ENCODE data around the gene AOPEP.

AOPEP gene

DNA sequence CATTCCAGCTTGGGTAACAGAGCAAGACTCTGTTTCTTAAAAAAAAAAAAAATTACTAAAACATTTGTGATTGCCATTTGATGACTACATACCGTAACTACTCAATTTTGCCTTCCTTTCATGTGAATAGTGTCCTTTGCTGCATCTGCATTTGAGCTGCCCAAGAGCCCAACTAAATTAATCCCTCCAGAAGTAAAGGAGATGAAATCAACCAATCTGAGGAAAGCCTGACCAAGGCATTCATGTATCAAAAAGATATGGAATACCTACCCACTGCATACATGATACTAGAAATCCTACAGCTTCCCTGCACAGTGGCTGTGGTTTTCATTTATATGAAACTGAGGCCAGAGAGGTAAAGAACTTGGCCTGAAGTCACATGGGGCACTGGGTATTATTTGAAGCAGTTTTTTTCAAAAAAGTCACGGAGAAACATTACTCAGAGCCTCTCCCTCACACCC, 177.5 kb downstream of the AOPEP start:
- DNase-seq (ENCODE audit: low read depth) = no peak
- no peak overlapping the region for H3K4me3 ChIP-seq (ENCODE audit: low read depth, low read length)

DNA sequence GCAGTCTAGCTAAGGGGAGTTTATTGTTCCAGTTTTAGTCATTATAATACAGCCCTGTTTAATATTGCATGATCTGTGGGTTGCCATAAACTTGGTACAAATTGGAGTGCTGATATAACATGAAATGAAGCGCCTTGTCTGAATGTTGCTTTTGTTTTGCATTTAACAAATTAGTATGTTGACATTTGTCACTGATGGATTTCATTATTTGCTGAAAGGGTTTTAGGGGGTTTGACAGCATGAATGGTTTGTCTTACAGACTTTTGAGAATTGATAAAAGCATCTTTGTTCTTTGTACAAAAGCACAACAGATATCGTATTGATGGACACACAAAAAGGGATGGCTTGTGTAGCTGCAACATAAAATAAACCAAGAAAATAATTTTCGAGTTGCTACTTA, 178.3 kb downstream of the AOPEP start:
- H3K4me3 ChIP-seq (ENCODE audit: low read depth, low read length) = no peak overlapping the region
- no peak for DNase-seq (ENCODE audit: low read depth)

DNA sequence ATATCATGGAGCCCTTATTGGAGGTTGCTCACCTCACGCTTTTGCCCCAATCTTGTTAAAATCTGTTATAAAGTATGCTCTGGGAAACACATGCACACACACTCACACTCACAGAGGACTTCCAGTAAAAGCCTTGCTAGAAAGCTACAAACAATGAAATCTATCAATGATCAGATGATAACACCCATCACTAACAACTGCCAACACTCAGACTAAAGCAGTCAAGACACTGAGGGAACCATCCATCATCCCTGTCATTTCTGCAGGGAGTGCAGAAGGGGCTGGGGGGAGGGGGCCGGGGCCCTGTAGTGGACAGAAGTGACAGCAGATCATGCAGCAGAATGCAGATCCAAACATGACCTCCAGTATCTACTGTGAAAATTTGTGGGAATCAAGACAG, 179.1 kb downstream of the AOPEP start:
- DNase-seq (ENCODE audit: low read depth) = no peak
- no peak overlapping the region for H3K4me3 ChIP-seq (ENCODE audit: low read depth, low read length)

DNA sequence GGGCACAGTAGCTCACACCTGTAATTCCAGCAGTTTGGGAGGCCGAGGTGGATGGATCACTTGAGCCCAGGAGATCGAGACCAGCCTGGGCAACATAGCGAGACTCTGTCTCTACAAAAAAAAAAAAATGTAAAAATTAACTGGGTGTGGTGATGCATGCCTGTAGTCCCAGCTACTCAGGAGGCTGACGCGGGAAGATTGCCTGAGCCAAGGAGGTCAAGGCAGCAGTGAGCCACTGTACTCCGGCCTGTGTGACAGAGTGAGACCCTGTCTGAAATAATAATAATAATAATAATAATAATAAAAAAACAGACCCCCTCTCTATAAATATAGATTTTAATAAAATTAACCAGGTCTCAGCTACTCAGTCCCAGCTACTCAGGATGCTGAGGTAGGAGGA, 179.7 kb downstream of the AOPEP start:
- no peak for DNase-seq (ENCODE audit: low read depth)
- H3K4me3 ChIP-seq (ENCODE audit: low read depth, low read length) = no peak overlapping the region

DNA sequence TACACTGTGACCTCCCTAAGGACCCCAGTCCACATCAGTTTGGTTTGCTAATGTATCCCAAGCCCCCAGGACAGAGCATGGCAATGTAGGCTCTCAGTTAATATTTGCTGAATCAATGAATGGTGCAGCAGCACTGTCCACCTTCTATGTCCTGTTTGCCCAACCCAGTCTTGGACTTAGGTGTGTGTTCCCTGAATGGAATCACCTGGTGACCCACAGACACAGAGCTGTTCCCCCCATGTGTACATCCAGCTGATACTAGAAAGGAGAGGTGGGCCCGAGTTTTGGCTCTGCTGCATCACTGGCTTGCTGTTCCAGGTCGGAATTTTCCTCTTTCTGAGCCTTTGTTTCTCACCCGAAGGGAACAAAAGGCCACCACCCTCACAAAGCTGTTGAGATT, 180.2 kb downstream of the AOPEP start:
- no peak overlapping the region for H3K4me3 ChIP-seq (ENCODE audit: low read depth, low read length)
- DNase-seq (ENCODE audit: low read depth) = no peak

DNA sequence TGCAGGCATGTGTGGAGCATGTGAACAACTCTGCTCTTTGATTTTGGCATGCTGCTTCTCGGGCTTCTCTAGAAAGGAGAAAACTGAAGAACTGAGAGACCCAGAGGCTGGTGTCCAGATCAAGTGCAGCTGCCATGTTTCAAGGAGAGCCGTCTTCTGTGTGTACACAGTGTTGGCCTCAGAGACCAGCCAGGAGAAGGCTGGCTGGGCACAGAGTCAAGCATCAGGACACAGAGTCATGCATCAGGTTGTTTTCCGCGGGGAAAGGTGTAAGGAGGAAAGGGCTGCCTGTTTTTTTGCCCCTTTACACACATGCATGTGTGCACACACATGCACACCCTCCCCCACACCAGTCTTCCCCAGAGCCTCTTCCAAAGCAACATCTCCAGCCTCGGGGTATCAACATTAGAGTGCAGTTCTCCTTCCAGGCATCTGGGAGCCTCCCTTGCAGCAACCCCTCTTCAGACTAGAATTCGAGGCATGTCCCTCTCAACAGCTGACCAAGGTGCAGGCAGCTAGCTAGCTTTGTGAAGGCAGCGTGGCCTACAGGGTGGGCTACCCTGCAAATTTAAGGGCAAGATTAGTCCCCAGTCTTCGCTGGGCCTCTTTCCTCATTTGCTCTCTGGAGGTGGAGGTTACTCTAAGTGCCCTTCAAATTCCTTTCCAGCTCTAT, 180.9 kb downstream of the AOPEP start:
- no peak overlapping the region for H3K4me3 ChIP-seq (ENCODE audit: low read depth, low read length)

GRCh38 chr9:94908011-94908563, 181.6 kb downstream of the AOPEP start:
- DNase-seq (ENCODE audit: low read depth) = peak; percentile 58
- no peak overlapping the region for H3K4me3 ChIP-seq (ENCODE audit: low read depth, low read length)

More for the DNA sequence above, 180.9 kb downstream of the AOPEP start:
- no peak for DNase-seq (ENCODE audit: low read depth)

GRCh38 chr9:94908583-94909249, 182.2 kb downstream of the AOPEP start:
- no peak overlapping the region for H3K4me3 ChIP-seq (ENCODE audit: low read depth, low read length)
- no peak for DNase-seq (ENCODE audit: low read depth)

- no peak for DNase-seq (ENCODE audit: low read depth)
- no peak overlapping the region for H3K4me3 ChIP-seq (ENCODE audit: low read depth, low read length)
Observed at GRCh38 chr9:94909250-94909894, 182.9 kb downstream of the AOPEP start.

- H3K4me3 ChIP-seq (ENCODE audit: low read depth, low read length) = no peak overlapping the region
- DNase-seq (ENCODE audit: low read depth) = no peak
Observed at GRCh38 chr9:94909965-94910730, 183.6 kb downstream of the AOPEP start.

GRCh38 chr9:94911211-94911610, 184.7 kb downstream of the AOPEP start:
- no peak for DNase-seq (ENCODE audit: low read depth)

GRCh38 chr9:94911986-94912635, 185.6 kb downstream of the AOPEP start:
- H3K4me3 ChIP-seq (ENCODE audit: low read depth, low read length) = no peak overlapping the region
- no peak for DNase-seq (ENCODE audit: low read depth)

More at GRCh38 chr9:94911211-94911610, 184.7 kb downstream of the AOPEP start:
- no peak overlapping the region for H3K4me3 ChIP-seq (ENCODE audit: low read depth, low read length)

GRCh38 chr9:94912700-94913249, 186.3 kb downstream of the AOPEP start:
- no peak overlapping the region for H3K4me3 ChIP-seq (ENCODE audit: low read depth, low read length)
- peak; percentile 55 for DNase-seq (ENCODE audit: low read depth)

DNA sequence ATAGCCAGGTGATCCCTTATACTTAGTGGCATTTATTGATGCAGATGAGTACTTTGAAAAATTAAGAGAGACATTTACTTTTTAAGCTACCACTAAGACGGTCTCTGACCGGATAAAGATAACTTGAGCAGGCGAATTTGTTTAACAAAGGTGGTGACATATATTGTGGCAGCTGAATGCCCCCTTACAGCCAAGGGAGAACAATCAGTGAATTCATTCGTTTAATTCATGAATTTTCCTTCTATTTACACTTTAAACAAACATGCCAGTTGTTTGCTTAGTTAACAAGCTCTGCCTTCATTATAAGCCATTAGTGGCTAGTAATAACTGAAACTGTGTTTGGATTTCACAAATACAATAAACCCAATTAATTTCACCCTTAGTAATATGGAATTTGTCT, 187.1 kb downstream of the AOPEP start:
- DNase-seq (ENCODE audit: low read depth) = no peak
- H3K4me3 ChIP-seq (ENCODE audit: low read depth, low read length) = no peak overlapping the region

DNA sequence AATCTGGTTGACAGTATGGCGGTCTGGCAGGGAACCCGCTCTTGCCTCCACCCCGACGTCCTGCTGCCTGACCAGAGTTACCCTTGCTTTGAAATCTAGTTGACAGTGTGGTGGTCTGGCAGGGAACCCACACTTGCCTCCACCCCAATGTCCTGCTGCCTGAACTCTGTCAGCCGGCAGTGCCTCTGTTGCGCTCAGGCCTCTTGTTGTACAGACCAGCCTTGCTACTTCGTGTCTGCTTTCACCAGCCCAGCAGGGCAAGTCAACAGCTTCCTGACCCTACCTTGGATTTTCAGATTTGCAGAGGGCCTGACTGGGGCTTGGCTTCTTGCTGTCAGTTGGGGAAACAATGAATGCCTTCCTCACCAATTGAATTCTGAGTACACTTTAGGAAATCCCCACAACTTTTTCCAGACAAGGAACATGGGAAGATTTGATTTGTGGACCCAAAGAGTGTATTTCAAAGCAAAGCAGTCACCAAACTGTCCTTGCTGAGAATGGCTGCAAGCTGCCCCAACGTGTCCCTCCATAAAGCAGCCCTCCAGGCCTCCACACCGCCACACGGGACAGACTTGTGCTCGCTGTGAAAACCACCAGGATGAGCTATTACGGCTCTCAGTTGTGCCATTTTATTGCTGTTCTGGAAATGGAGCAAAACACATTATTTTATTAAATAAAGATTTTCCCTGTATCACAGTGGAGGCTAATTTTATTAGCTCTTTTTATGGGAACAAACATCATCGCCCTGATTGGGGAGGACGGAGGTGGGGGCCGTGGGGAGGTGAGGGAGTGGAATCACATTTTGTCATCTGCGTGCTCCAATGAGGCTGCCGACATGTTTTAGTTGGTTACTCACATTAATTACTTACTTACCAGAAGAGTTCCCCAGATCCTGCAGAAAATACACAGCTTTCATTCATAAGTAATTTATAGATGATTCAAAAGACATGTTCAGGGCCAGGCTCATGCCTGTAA, 189.3 kb downstream of the AOPEP start:
- no peak for DNase-seq (ENCODE audit: low read depth)
- H3K4me3 ChIP-seq (ENCODE audit: low read depth, low read length) = no peak overlapping the region

- H3K4me3 ChIP-seq (ENCODE audit: low read depth, low read length) = no peak overlapping the region
- no peak for DNase-seq (ENCODE audit: low read depth)
Observed at GRCh38 chr9:94916956-94917355, 190.5 kb downstream of the AOPEP start.

DNA sequence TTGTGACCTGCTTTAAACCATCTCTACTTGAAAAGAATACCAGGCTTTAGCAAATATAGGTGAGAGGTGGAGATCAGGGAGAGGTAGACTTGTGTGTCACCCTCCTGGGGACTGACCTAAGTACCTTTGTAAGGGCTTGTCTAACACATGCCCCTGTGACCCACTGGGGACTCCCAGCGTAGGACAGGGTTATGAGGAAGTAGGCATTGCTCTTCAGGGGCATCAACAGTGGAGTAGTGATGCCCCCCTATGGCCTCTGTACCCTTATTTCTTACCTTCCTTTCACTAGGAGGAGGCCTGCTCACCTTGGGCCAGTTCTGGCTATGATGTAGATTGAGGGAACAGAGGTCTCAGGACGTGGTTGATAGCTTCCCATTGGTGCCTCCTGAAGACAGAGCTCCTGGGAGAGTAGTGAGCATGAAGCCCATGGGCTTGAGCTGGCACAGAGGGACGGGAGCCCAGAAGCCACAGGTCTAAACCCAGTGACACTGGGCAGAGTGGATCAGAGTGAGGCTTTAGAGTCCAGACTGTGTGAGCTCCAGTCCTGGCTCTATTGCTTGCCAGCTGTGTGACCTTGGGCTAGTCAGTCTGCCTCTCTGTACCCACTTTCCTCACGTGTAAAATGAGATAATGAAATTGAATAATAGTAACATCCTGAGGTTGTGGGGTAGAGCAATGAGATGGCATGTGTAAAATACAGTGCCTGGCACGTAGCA, 191.7 kb downstream of the AOPEP start:
- no peak overlapping the region for H3K4me3 ChIP-seq (ENCODE audit: low read depth, low read length)
- no peak for DNase-seq (ENCODE audit: low read depth)
